ENCODE measurements around the gene SRSF4.
"Not testable (repeated sequence)": the region's sequence is repeated elsewhere in the genome, so short reads cannot be mapped to it uniquely, and the experiment has no call there.

SRSF4 gene

GRCh38 chr1:29124366-29125236, 57.1 kb downstream of the SRSF4 start:
- DNase-seq (ENCODE audit: low spot score), result peak; percentile 54

- DNase-seq (ENCODE audit: low spot score), result no peak
These were observed 57.8 kb downstream of the SRSF4 start, which contains the start of gene TMEM200B for GRCh38 chr1:29123887-29124365. TMEM200B (minus strand) TSS chr1:29123903; CDS start chr1:29121828, 2,075 bp downstream.

GRCh38 chr1:29123053-29123886, 58.4 kb downstream of the SRSF4 start:
- DNase-seq (ENCODE audit: low spot score), result no peak

DNA sequence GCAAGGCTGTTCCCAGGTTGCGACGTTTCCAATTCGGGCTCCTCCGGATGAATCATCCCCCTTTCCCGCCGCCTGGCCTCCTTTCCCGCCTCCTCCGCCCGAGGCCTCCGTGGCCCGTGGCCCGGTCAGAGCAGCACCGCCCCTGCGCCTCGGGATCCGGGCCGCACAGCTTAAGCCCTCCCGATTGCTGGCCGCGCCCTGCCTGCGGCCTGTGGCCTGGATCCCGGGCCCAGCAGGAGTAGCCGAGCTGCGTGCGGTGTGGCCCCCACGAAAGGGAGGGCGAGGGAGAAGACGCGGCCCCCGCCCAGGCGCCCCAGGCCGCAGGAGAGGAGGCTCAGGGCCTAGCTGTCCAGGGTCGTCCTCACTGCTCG, 59.0 kb downstream of the SRSF4 start:
- DNase-seq (ENCODE audit: low spot score), result no peak

DNA sequence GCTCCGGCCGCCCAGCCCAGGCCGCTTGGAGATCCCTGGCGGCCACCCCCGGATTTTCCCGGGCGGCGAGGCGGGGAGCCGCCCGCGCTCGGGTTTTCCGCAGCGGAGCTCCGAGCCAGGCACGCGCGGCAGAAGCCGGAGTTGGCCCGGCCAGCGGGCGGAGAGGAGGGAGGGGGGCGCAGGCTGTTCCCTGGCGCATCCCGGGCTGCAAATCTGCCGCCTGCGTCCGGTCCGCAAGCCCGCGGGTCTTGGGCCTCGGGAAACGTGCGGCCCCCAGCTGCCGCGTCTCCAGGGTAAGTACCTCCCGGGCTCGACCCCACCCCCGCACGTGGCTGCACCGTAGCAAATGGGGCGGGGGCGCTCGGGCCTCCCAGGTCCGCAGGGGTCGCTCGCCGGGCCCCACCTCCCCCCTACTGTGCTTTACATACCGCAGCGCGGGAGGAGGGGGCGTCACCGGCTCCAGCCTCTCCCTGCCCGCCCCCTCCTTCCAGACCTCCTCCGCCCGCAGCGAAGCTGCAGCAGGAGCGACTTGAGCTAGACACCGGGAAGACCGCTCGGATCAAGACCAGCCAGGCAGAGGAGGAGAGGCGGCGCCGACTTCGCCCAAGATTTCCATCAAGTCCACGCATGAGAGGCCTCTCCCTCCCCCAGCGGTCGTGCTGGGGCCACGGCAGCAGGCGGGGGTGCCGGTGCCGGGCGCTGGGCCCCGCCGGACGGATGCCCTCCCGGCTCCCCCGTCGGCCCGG, 59.6 kb downstream of the SRSF4 start:
- no peak for DNase-seq (ENCODE audit: low spot score)

- DNase-seq (ENCODE audit: low spot score), result no peak
These were observed 60.2 kb downstream of the SRSF4 start for GRCh38 chr1:29121516-29121935.

DNA sequence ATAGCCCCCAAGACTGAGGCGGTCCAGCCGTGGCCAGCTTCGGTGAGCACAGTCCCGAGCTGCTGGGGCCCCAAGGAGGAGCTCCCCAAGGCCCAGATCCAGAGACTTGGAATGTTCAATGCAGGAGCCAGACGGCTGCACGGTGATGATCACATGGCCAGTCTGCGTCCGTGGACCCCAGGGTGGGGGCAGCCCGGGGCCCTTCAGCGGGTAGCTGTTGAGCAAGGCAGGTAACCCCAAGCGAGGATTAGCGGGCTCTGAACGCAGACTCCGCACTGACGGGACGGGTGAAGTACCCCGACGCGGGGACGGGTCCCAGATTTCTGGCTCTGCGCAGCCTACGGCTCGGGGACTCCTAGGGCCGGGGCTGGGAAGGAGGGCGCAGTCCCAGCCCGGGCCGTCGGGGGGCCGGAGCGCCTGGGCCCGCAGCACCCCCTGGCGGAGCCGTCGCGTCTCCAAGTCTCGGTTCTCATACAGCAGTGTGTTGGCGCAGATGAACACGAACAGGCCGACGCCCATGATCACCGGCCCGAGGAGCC, 60.7 kb downstream of the SRSF4 start:
- DNase-seq (ENCODE audit: low spot score), result no peak

- no peak for DNase-seq (ENCODE audit: low spot score)
These were observed 61.3 kb downstream of the SRSF4 start for GRCh38 chr1:29120367-29120766.

GRCh38 chr1:29119121-29119929, 62.4 kb downstream of the SRSF4 start:
- DNase-seq (ENCODE audit: low spot score), result no peak

DNA sequence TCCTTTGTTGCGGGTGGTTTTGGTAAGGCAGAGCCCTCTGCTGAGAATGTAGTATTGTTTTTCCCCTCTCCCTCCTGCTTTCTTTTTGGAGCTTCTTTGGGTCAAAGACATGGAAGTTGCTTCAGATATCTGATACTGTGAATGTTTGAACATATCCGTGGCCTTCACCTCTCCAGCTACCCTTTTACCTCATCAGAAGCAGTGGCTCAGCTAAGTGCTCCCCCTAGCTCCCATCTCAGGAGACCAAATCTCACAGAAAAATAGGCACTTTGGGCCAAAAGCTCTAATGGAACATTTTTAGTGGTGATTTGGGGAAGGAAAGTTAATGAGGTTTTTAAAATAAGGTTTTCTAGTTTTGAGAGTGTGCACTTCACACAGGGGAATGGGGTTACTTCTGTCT, 64.3 kb downstream of the SRSF4 start:
- DNase-seq (ENCODE audit: low spot score), result no peak

DNA sequence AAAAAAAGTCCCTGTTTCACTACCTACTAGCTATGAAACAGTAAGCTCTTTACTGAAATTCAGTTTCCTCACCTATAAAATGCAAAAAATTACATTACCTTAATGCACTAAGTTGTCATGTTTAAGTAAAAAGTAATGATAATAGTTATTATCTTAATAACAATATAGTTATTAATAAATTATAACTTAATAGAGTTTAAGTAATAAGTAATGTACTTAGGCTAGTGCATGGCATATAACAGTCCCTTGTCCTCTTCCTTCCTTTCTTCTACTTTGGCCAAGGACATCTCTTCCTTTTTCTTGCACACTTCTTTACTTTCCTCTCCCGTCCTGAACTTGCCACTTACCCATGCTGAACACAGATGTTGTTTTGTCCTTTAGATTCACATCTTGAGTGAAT, 67.0 kb downstream of the SRSF4 start:
- no peak for DNase-seq (ENCODE audit: low spot score)

DNA sequence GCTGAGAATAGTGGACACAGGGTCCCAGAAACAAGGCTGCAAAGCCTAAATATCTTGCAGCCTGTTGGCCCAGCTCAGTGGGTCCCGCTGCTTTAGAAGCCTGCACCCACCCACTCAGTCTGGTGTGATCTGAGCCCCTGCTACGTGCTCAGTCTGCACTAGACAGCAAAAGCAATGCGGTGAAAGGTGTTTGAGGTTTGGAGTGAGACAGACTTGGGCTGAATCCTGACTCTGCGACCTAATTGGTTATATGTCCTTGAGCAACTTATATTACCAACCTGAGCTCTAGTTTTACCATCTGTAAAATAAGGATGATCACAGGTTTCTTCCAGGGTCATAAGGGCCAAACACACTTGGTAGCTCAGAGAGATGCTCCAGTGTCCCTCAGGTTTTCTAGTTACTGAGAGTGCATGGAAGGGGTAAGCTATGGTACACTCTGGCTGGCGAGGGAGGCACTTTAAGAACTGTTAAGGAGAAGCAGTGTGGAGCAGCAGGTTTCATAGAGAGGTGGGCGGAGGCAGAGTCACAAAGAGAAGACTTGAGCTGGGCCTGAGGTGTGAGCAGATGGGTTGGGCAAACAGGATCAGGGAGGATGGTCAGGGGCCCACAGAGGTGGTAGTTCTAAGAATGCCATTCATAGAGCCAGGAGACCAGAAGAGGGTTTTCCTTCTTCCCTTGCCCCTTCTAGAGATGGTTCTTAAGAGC, 68.1 kb downstream of the SRSF4 start:
- no peak for DNase-seq (ENCODE audit: low spot score)

DNA sequence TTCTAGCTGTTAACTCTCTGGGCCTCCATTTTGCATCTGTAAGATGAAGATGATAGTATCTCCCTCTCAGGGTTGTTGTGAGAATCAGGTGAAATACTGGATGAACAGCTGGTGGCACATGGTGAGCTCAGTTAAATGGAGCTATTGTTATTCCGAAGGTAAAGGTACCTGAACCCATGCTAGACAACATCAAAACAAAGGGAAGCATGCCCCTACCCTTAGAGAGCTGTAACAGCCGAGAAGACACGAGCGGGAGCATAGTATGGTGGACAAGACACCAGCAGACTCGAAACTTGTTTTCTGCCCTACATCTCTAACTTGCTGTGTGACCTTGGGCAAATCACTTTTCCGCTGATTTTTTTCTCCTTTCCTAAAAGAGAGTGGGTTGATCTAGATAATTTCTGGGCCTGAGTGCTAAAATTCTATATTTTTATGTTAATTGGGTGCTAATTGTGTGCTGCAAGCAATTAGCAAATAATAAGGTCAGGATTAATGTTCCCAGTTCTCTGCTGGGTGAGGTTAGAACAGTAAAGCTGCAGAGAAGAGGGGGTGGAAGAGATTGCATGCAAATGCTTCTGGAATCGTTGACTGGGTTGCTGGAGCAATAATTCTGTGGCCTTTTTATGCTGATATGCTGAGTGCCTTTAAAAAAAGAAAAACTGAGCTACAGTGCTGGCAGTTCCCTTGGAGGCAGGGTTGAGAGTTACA, 68.8 kb downstream of the SRSF4 start:
- no peak for DNase-seq (ENCODE audit: low spot score)

DNA sequence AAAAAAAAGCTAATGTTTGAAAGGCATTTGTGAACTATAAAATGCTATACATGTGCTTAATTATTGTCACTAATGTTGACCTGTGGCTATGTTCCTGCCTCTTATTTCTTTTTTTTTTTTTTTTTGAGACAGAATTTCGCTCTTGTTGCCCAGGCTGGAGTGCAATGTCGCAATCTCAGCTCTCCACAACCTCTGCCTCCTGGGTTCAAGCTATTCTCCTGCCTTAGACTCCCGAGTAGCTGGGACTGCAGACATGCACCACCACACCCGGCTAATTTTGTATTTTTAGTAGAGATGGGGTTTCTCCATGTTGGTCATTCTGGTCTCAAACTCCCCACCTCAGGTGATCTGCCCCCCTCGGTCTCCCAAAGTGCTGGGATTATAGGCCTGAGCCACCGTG, 73.7 kb downstream of the SRSF4 start:
- DNase-seq (ENCODE audit: low spot score), result not testable (repeated sequence)

DNA sequence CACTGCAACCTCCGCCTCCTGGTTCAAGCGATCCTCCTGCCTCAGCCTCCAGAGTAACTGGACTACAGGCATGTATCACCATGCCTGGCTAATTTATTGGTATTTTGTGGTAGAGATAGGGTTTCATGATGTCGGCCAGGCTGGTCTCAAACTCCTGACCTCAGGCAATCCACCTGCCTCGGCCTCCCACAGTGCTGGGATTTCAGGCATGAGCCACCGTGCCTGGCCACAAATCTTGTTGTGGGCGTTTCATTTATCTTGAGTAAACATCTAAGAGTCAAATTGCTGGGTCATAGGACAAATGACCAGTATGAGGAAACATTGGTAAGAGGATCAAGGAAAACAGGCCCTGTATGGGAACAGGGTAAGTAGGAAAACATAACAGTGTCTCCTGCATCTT, 75.9 kb downstream of the SRSF4 start:
- DNase-seq (ENCODE audit: low spot score), result no peak

GRCh38 chr1:29100487-29100886, 81.2 kb downstream of the SRSF4 start:
- DNase-seq (ENCODE audit: low spot score), result no peak

DNA sequence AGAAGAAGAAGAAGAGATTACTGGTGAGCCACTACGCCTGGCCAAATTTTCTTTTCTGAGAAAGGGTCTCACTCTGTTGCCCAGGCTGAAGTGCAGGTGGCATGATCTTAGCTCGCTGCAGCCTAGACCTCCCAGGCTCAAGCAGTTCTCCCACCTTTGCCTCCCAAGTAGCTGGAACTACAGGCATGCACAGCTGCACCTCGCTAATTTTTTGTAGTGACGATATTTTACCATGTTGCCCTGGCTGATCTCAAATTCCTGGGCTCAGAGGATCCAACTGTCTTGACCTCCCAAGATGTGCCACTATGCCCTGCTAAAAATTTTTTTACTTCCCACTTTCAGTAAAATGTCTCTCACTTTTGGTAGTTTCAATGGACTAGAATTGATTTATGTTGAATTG, 82.4 kb downstream of the SRSF4 start:
- DNase-seq (ENCODE audit: low spot score), result no peak

All from COLO829 (cell line).